Liver (tissue), 2 donors: ENCODE measurements around the gene SOCS4.

Experiments used
- TF ChIP-seq, protein P1 (sequence below): IDR thresholded peaks from 2 replicates; pipeline ENCODE4 v1.6.1; 2016; ENCODE audit warnings: antibody characterized with exemption, mild to moderate bottlenecking
- TF ChIP-seq, protein P2 (sequence below): fragments of 150-350 bp; IDR thresholded peaks from 2 replicates; pipeline ENCODE4 v1.5.1; 2017; ENCODE audit warnings: improper control_type of control experiment, low read depth, low read length; ENCODE audit not compliant: missing input control
- donor health status: healthy.

DNA sequence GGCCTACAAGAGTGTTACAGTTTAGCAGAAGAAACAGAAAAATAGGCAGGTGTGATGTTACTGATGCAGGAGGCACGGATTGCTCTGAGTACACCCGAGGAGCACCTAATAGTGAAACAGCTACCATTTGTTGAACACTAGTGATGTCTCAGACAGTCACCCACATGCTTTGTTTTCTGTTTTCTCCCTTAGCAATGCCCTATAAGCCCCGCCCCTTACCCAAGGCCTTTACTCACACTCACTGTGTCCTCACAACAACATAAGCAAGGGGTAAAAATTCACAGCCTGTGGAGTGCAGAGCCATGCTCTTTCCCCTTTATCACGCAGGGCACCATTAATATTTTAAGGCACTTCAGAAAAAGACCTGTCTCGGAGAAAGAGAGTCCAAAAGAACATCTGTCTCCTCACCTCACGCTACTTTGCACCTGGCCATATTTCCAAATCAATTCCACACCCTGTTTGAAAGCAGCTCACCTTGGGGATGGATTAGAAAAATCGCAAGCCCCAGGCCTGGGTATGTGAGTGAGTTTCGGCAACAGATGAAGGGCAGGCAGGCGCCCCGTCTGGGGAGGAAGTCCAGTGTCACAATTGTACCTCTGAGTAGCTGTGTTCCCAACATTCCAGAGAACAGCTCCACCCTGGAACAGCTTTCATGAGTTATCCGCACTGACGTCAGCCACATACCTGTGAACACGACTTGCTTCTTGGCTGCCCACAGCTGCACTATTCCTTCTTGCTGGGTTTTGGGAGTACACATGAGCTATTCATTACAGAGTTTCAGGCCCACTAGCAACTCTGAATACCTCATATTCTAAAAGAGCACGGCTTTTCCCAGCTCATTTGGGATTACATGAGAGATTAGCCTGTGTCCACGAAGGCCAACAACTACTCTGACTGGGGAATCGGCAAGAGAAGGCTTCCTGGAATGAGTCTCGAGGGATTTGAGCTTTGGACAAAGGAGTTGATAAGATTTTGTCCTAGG, 50.4 kb downstream of the SOCS4 start:
- TF ChIP-seq, protein P1, sequence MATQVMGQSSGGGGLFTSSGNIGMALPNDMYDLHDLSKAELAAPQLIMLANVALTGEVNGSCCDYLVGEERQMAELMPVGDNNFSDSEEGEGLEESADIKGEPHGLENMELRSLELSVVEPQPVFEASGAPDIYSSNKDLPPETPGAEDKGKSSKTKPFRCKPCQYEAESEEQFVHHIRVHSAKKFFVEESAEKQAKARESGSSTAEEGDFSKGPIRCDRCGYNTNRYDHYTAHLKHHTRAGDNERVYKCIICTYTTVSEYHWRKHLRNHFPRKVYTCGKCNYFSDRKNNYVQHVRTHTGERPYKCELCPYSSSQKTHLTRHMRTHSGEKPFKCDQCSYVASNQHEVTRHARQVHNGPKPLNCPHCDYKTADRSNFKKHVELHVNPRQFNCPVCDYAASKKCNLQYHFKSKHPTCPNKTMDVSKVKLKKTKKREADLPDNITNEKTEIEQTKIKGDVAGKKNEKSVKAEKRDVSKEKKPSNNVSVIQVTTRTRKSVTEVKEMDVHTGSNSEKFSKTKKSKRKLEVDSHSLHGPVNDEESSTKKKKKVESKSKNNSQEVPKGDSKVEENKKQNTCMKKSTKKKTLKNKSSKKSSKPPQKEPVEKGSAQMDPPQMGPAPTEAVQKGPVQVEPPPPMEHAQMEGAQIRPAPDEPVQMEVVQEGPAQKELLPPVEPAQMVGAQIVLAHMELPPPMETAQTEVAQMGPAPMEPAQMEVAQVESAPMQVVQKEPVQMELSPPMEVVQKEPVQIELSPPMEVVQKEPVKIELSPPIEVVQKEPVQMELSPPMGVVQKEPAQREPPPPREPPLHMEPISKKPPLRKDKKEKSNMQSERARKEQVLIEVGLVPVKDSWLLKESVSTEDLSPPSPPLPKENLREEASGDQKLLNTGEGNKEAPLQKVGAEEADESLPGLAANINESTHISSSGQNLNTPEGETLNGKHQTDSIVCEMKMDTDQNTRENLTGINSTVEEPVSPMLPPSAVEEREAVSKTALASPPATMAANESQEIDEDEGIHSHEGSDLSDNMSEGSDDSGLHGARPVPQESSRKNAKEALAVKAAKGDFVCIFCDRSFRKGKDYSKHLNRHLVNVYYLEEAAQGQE: no peak
- TF ChIP-seq, protein P2, sequence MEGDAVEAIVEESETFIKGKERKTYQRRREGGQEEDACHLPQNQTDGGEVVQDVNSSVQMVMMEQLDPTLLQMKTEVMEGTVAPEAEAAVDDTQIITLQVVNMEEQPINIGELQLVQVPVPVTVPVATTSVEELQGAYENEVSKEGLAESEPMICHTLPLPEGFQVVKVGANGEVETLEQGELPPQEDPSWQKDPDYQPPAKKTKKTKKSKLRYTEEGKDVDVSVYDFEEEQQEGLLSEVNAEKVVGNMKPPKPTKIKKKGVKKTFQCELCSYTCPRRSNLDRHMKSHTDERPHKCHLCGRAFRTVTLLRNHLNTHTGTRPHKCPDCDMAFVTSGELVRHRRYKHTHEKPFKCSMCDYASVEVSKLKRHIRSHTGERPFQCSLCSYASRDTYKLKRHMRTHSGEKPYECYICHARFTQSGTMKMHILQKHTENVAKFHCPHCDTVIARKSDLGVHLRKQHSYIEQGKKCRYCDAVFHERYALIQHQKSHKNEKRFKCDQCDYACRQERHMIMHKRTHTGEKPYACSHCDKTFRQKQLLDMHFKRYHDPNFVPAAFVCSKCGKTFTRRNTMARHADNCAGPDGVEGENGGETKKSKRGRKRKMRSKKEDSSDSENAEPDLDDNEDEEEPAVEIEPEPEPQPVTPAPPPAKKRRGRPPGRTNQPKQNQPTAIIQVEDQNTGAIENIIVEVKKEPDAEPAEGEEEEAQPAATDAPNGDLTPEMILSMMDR: no peak
